ENCODE measurements around the gene SNRPD3. TPM values are rescaled to one million over a fixed set of nuclear protein-coding genes. Genes with fewer than 3 reads are reported as not detected.
A peak's percentile ranks its signal among the peaks of the same experiment; 100 is the strongest.

Gene SNRPD3
- total and polyA plus RNA-seq, 4 donors: 57.2 to 128 (median 85.9) TPM

- TF ChIP-seq ZBTB33 (IDR thresholded peaks at IDR 0.05): no peak
- TF ChIP-seq MAX (IDR thresholded peaks at IDR 0.05): no peak
- TF ChIP-seq HNF4G (IDR thresholded peaks at IDR 0.05): no peak
- TF ChIP-seq YY1 (IDR thresholded peaks at IDR 0.05): no peak
These were observed 38.4 kb upstream of the SNRPD3 start (continued) for GRCh38 chr22:24517446-24517845.

- H3K4me1 ChIP-seq (ENCODE audit: control insufficient read depth in 4 of 4, insufficient read depth in 4 of 4, low read length in 3 of 4): peaks cover 19 to 79% (median 51%) of the 10 kb centered on the region in 4 donors
- DNase-seq (ENCODE audit: low spot score): no peak
- no peaks in the 10 kb centered on the region for H3K9me3 ChIP-seq (ENCODE audit: control insufficient read depth in 4 of 4, low read length in 3 of 4)
- H3K4me3 ChIP-seq (ENCODE audit: low read depth in 1 of 3, low read length in 3 of 3): no peak overlapping the region
- no peak overlapping the region for H3K9ac ChIP-seq (ENCODE audit: low read depth in 1 of 2, low read length in 2 of 2)
- no peaks in the 10 kb centered on the region for H3K27me3 ChIP-seq (ENCODE audit: control insufficient read depth in 4 of 4, insufficient read depth in 4 of 4, low read length in 3 of 4)
- whole genome bisulfite sequencing: 91% methylated on average over 3 of the region's 3 CpGs
- peaks cover 0 to 22% (median 5%) of the 10 kb centered on the region in 4 donors for H3K36me3 ChIP-seq (ENCODE audit: control insufficient read depth in 4 of 4, insufficient read depth in 3 of 4, low read depth in 1 of 4, low read length in 3 of 4)
- TF ChIP-seq NR2F2 (IDR thresholded peaks at IDR 0.05): no peak
- no peak for TF ChIP-seq ZBTB33 (IDR thresholded peaks at IDR 0.05)
- no peak for TF ChIP-seq TAF1 (conservative IDR thresholded peaks at IDR 0.05)
- H3K27ac ChIP-seq (ENCODE audit: low read depth in 1 of 2, low read length in 2 of 2): peak overlapping the region in 1 of 2 donors; percentile 47
These were observed 37.6 kb upstream of the SNRPD3 start for GRCh38 chr22:24518228-24518627.

GRCh38 chr22:24518771-24519485 is 36.9 kb upstream of the SNRPD3 start:
- Histone ChIP-seq H3K4me3 (ENCODE audit: low read depth in 1 of 3, low read length in 3 of 3) (no peak overlapping the region), H3K4me1 (ENCODE audit: control insufficient read depth in 4 of 4, insufficient read depth in 4 of 4, low read length in 3 of 4) (peaks cover 17 to 79% (median 48%) of the 10 kb centered on the region in 4 donors), H3K36me3 (ENCODE audit: control insufficient read depth in 4 of 4, insufficient read depth in 3 of 4, low read depth in 1 of 4, low read length in 3 of 4) (peaks cover 0 to 22% (median 4%) of the 10 kb centered on the region in 4 donors), H3K9ac (ENCODE audit: low read depth in 1 of 2, low read length in 2 of 2) (no peak overlapping the region), H3K9me3 (ENCODE audit: control insufficient read depth in 4 of 4, low read length in 3 of 4) (no peaks in the 10 kb centered on the region), H3K27me3 (ENCODE audit: control insufficient read depth in 4 of 4, insufficient read depth in 4 of 4, low read length in 3 of 4) (no peaks in the 10 kb centered on the region), H3K27ac (ENCODE audit: low read depth in 1 of 2, low read length in 2 of 2) (peak overlapping the region; percentile 47 to 66)
- 78% methylated on average over 9 of the region's 9 CpGs for WGBS
- TF ChIP-seq HNF4A (conservative IDR thresholded peaks at IDR 0.05) (no peak), FOXA2 (IDR thresholded peaks at IDR 0.05) (no peak), MAX (IDR thresholded peaks at IDR 0.05) (no peak), NR2F2 (IDR thresholded peaks at IDR 0.05) (no peak), SP1 (IDR thresholded peaks at IDR 0.05) (no peak), YY1 (IDR thresholded peaks at IDR 0.05) (no peak), JUND (IDR thresholded peaks at IDR 0.05) (no peak)
- DNase-seq (ENCODE audit: low spot score): no peak

GRCh38 chr22:24519496-24519895 is 36.3 kb upstream of the SNRPD3 start:
- H3K9ac ChIP-seq (ENCODE audit: low read depth in 1 of 2, low read length in 2 of 2): peak overlapping the region in 1 of 2 donors; percentile 29
- H3K27me3 ChIP-seq (ENCODE audit: control insufficient read depth in 4 of 4, insufficient read depth in 4 of 4, low read length in 3 of 4): no peaks in the 10 kb centered on the region
- 61% methylated on average over 5 of the region's 5 CpGs for WGBS
- peak overlapping the region; percentile 47 to 66 for H3K27ac ChIP-seq (ENCODE audit: low read depth in 1 of 2, low read length in 2 of 2)
- no peaks in the 10 kb centered on the region for H3K9me3 ChIP-seq (ENCODE audit: control insufficient read depth in 4 of 4, low read length in 3 of 4)
- H3K4me1 ChIP-seq (ENCODE audit: control insufficient read depth in 4 of 4, insufficient read depth in 4 of 4, low read length in 3 of 4): peaks cover 17 to 79% (median 47%) of the 10 kb centered on the region in 4 donors
- peaks cover 0 to 22% (median 4%) of the 10 kb centered on the region in 4 donors for H3K36me3 ChIP-seq (ENCODE audit: control insufficient read depth in 4 of 4, insufficient read depth in 3 of 4, low read depth in 1 of 4, low read length in 3 of 4)
- no peak for DNase-seq (ENCODE audit: low spot score)
- H3K4me3 ChIP-seq (ENCODE audit: low read depth in 1 of 3, low read length in 3 of 3): no peak overlapping the region
- TF ChIP-seq ATF3 (IDR thresholded peaks at IDR 0.05) (no peak), REST (IDR thresholded peaks at IDR 0.05) (no peak), EGR1 (IDR thresholded peaks at IDR 0.05; ENCODE audit: low read depth in 2 of 2) (no peak), SP1 (IDR thresholded peaks at IDR 0.05) (peak; percentile 27), YY1 (IDR thresholded peaks at IDR 0.05) (no peak), GABPA (IDR thresholded peaks at IDR 0.05 in 1 of 2, conservative IDR thresholded peaks at IDR 0.05 in 1 of 2) (no peak), JUND (IDR thresholded peaks at IDR 0.05) (no peak), NR2F2 (IDR thresholded peaks at IDR 0.05) (peak; percentile 35), FOXA1 (IDR thresholded peaks at IDR 0.05) (no peak), MAX (IDR thresholded peaks at IDR 0.05) (no peak), FOXA2 (IDR thresholded peaks at IDR 0.05) (no peak), HNF4G (IDR thresholded peaks at IDR 0.05) (no peak), RXRA (IDR thresholded peaks at IDR 0.05) (peak; percentile 40 to 48)

All from liver (tissue), 9 donors.